ENCODE data around the gene CACNG3.
"Not testable (repeated sequence)": the region's sequence is repeated elsewhere in the genome, so short reads cannot be mapped to it uniquely, and the experiment has no call there.

The CACNG3 gene

DNA sequence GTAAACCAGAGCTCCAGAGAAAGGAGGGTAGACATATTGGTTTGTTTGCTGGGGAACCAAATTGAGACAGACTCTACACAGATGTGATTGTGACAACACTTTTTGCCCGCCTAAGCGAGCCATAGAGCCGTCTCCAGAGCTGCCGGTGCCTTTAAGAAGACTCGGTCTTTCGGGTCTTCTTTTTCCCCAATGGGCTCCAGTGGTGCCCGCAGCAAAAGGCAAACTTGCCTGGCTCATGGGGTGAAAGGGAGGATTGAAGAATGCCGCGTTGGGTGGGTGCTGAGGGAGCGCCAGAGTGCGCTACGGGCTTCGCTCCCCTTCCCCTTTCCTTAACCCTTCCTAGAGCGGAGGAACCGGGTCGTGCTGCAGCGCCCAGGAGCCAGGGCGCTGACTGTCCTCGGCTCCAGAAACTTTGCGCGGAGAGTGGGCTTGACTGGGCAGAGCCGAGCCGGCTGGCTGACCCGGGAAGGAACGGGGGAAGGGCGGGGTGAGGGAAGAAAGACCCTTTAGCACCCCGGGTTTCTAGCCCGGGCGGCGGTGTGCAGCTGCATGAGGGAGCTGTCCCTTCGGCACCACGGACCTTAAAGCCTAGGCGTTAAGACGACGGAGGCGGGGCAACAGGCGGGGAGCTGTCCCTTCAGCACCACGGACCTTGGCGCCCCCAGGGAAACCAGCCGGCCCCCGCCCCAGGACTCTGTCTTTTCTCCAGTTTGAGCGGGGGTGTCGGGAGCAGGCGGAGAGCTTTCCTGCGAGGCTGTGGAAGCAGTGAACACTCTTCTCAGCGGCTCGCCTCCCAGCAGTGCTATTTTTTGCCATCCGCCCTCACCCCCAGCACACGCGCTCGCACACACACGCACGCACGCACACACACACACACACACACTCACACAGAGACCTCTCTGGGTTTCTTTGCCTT is at the start of gene CACNG3:
Gene CACNG3 (plus strand): TSS at position 880 of the 916 bp plus-strand sequence. CDS start 420 bp downstream, outside the sequence.
- DNase-seq (ENCODE audit: low spot score) = peak; percentile 39

DNA sequence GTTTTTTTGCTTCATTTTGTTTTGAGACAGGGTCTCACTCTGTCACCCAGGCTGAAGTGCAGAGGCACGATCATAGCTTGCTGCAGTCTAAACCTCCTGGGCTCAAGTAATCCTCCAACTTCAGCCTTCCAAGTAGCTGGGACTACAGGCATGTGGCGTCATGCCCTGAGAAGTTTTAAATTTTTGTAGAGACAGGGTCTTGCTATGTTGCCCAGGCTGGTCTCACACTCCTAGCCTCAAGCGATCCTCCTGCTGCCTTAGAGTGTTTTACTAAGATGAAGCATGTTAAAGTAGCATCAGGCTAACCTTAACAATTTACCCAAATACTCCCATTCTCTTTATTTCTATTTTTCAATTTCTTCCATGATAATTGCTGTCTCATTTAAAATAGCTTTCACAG is 49.2 kb upstream of the CACNG3 start:
- DNase-seq (ENCODE audit: low spot score) = no peak

DNA sequence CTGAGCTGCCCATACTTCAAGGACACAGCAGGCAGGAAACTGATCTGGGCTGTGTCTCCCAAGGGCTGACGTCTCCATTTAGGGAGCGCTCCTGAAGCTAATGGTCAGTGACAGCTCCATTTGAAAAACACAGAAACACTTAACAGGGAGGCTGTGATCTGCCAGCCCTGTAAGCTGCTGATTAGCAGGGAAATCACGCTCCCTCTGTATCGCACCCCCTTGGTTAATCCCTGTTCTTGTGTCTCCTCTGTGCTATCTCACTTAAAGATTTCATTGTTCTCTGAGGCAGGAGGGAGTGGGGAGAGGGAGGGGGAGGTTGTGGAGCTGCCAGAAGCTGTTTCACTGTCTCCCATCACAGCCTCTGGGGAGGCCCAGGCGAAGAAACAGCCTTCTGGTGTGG is 47.4 kb upstream of the CACNG3 start:
- no peak for DNase-seq (ENCODE audit: low spot score)

DNA sequence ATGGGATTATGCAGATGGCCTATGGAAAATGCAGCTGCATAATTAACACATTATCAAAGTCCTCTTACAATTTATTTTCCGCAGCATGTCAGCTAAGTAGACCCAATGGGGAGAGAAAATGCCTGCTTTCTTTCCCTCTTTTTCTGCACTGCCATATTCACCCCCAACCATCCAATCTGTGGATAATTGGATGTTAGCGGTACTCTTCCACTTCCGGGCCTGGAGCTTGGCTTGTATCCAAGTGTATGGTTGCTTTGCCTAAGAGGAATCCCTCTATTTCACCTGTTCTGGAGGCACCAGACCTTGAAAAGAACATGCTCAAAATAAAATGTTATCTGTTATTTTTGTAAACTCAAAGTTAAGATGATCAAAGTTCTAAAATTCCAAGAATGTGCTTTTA is 41.1 kb upstream of the CACNG3 start:
- no peak for DNase-seq (ENCODE audit: low spot score)

DNA sequence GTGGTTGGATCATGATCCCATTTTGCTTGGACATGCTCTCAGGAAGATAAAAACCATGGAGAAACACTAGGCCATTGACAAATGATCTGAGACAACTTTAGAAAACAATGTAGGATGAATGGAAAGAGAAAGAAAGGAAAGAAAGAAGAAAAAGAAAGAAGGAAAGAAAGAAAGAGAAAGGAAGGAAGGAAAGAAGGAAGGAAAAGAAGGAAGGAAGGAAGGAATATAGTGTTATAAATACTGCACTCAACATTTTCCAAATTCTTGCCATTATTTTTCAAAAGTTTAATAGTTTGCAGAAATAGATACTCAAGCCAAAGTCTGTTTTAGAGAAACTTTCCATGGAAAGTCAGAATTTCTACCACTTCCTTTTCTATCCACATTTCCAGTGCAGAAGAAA is 39.2 kb upstream of the CACNG3 start:
- DNase-seq (ENCODE audit: low spot score) = no peak

DNA sequence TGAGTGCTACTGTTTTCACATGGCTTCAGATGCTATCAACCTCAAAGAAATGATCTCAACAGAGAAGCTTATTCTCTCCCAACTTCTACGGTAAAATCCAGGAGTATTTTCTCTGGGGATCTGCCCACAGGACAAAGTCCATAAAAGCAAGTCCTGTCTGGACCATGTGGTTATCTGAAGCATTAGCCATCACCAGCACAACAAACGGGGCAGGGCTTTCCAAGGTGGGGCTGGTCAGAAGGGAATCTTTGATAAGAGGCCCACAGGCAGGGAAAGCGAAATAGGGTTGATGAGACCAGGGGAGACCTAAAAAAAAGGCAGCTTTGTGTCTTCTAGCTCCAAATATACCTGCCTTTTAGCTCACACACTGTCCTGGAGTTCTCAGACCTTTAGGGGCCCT is 38.7 kb upstream of the CACNG3 start:
- DNase-seq (ENCODE audit: low spot score) = no peak

DNA sequence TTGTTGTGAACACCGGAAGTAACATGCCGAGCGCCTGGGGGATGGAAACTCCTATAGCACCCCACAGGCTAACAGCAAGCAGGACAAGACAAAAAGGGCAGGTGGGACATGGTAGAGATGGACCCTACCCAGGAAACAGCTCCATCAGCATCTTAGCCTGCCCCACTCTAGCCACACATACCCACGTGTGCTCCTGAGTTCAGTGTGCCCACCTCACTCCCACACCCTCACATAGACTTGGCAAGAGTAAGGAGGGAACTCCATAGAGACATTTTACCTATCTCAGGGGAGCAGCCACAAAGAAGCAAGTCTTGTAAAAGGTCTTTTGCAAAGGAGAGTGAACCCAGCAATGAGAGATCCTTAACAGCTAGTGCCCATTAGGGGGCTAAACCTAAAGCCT is 37.8 kb upstream of the CACNG3 start:
- DNase-seq (ENCODE audit: low spot score) = no peak

DNA sequence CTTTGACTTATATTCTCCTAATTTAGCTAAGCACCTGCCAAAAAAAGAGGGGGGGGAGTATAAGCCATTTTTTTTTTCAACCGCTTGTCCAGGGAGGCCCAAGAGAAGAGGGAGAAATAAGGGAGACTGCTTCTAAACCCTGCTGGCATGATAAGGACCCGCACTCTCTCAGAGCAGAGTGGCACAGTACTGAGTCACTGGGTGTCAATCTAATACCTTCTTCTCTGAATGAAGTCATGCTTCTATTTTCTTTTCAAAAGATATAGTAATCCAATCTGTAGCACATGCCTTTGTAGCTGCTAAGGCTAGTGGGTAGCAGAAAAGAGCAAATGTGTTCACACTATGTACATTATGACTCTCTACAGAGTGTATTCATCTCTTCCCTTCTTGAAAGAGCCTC is 34.9 kb upstream of the CACNG3 start:
- no peak for DNase-seq (ENCODE audit: low spot score)

DNA sequence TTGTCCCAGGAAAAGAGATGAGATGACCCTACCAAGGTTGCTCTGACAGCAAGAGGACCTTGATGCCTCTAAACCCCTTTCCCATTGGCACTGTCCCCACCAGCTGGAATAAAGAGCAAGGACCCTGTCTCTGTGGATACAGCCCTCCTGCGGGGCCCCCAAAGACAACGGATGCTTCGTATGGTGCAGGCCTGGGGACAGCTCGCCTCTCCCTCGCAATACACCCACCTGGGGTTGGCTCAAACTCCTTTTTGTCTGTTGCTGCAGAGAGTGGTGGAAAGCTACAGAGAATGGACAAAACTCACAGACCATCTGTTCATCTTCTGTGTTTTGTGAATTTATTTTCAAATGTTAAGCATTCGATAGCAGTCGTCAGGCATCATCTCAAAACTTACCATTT is 27.6 kb upstream of the CACNG3 start:
- no peak for DNase-seq (ENCODE audit: low spot score)

DNA sequence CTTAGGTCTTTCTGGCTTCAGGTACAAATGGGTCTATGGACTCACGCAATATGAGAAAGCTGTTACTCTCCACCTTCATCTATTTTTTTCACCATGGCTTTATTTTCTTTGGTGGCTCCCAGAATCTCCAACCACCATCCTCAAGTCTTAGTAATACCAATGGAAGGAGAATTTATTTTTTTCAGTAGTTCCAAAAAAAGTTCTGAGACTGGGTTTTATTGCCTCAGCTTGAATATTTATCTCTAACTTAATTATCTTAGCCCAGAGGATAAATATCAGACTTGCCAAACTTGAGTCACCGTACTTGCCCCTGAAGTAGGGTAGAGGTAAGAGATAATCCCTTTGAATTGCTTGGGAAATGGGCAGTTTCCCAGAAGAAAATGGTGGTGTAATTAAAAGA is 23.2 kb upstream of the CACNG3 start:
- no peak for DNase-seq (ENCODE audit: low spot score)

DNA sequence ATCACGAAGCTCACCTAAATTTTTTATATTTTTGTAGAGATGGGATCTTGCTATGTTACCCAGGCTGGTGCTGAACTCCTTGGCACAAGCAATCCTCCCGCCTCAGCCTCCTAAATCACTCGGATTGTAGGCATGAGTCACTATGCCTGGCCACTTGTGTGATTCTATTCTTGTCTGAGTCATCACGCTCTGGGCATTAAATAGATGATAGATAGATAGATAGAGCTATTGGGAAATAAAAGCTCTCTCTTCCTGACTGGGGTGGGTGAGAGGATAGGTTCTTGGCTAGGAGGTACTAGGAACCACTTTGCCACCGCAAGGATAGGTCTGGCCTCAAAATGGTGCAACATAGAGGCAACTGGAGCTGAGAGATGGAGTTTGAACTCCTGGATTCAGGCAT is 21.4 kb upstream of the CACNG3 start:
- DNase-seq (ENCODE audit: low spot score) = no peak

DNA sequence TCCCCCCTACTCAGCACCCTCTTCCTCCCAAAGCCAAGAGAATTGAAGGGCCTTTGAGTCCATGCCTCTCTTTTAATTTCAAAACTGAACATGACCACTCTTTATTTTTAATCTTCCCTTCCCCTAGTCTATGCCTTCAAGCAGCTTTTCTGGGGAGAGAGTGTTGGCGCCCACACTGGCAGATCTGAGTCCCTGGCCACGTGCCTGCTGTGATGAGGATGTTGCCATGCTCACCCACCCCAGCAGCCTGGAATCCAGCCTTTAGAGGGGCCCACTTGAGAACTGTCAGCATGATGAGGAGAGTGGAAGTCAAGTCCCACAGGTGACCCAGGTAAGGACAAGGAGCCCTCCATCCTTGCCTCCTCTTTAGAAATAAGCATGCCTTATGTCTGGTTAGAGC is 20.3 kb upstream of the CACNG3 start:
- no peak for DNase-seq (ENCODE audit: low spot score)

DNA sequence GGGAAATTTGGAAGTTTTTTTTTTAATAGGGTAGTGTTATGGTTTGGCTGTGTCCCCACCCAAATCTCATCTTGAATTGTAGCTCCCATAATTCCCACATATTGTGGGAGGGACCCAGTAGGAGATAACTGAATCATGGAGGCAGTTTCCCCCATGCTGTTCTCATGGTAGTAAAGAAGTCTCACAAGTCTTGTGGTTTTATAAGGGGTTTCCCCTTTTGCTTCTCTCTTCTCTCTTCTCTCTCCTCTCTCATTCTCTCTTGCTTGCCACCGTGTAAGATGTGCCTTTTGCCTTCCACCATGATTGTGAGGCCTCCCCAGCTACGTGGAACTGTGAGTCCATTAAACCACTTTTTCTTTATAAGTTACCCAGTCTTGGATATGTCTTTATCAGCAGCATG is 17.3 kb upstream of the CACNG3 start:
- DNase-seq (ENCODE audit: low spot score) = not testable (repeated sequence)

DNA sequence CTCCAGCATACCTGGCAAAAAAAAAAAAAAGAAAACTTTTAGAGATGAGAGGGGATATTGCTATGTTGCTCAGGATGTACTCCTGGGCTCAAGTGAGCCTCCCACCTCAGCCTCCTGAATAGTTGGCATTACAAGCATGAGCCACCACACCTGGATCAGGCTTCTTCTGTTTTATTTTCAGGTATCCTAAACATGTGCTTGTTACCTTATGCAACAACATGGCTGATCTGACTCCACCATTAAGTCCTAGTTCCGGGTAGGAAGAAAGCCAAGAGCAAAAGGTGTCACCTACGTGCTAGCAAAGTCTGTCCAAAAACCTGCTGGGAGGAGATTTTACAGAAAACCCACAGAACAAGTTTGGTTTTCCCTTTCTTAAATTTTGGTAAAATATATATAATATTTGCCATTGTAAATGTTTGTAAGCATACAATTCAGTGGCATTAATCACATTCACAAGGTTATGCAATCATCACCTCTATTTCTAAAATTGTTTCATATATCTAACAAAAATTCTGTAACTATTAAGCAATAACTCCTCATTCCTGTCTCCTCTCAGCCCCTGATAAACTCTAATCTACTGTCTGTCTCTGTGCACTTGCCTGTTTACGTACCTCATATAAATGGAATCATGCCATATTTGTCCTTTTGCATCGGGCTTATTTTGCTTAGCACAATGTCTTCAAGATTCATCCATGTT is 9.1 kb upstream of the CACNG3 start:
- DNase-seq (ENCODE audit: low spot score) = no peak

DNA sequence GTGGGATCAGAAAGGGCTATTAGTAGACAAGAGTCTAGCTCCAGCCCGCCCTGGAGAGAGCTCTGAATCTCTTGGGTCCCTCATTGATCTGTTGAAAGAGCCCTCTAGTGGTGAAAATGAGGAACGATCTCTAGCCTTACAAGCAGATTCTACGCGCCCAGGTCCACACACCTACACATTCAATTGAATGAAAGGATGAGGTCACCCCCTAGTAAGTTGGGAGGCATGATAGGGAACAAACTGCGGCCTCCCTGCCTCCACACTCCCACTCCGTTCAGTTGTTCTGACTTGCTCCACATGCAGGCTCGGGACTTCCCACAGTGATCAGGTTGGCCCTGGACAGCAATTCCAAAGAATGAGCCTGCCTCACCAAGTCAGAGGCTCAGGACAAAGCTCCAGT is 2.9 kb upstream of the CACNG3 start:
- DNase-seq (ENCODE audit: low spot score) = peak; percentile 39

DNA sequence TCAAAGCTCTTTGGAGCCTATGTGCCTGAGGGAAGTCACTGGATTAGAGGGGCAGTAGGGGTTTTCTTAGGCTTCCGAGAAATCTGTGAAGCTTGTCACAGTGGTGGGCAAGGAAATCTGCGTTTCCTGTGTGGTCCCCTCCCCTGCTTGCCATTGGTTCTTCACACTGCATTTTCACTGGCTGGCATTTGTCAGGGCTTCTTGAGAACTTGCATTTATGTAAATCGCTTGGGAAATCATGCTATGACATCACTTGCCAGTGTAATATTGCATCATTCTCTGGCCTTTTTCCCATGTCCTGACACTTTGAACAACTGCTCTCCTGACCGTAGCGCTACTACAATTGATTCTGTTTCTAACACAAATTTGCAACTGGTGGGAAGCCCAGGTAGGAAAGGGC is 1.8 kb downstream of the CACNG3 start:
- DNase-seq (ENCODE audit: low spot score) = no peak

DNA sequence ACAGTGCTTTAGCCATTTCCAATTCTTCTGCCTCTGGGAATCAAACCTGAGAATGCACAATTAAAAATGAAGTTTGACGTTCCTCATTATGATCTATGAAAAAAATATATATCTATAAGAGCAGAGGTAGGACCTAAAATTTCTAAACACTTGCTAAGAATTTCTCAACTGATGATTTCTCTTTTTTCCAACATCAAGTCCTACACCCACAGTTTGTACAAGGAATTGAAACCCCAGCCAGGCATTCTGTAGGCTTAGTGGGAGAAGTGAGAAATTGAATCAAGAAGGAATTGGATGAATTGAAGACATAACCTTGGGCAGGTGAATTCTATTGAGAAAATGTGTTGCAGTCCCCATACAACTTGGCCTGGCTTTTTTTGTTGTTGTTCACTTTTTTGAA is 2.7 kb downstream of the CACNG3 start:
- no peak for DNase-seq (ENCODE audit: low spot score)

DNA sequence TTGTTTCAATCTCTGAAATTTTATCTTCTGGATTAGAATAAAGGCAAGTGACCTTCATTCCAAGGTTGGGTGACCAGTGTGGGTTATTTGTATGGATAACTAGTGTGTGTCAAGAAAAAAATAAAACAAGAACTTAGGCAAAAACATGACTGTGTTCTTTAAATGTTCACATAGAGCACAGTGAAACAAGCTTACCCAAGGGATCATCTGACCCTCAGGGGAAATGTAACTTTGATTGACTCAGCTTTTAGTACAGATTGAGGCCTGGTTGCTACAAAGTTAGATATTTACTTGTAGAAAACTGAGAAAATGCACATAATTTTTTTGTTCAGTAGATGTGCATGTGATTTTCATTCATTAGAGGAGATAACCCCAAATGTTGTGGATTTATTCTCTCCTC is 6.7 kb downstream of the CACNG3 start:
- no peak for DNase-seq (ENCODE audit: low spot score)

DNA sequence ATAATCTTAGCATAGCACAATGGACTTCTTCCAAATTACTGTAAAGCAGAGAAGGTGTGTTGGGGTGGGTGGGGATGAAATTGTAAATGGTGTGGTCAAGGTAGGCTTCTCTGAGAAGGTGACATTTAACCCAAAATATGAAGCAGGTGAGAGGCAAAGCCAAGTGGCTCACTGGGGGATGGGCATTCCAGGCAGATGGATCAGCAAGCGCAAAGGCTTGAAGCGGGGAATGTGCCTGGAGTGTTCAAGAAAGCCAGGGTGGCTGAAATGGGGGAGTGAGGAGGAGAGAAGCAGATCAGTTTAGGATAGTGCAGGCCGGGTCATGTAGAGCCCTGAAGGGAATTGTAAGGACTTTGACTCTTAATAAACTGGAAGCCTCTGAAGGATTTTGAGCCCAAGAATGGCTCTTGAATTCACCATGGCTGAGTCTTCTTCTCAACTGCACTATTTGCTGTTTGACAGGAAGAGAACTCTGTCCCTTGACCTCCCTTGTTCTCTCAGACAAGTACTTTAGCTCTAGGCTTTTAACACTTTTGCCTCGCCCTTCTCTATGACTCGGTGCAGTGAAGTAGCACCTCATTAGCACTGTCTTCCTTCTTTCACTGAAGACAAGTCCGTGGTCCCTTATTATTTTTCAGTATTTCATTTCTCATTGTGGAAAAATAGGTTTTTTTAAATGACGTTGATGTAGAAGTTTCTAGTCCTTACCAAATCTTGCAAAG is 14.7 kb downstream of the CACNG3 start:
- no peak for DNase-seq (ENCODE audit: low spot score)

DNA sequence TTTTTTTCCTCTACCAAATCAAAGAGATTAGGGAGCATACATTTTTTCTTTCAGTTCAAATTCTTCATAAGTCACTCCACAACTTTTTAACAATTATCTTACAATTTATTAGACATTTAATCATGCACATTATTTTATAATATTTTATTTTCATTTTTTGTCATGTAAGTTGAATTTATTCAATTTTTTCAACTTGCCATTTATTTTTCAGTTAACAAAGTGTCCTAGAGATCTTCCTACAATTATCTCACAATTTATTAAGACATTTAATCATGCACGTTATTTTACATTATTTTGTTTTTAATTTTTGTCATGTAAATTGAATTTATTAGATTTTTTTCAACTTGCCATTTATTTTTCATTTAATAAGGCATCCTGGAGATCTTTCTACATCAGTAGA is 16.2 kb downstream of the CACNG3 start:
- no peak for DNase-seq (ENCODE audit: low spot score)

DNA sequence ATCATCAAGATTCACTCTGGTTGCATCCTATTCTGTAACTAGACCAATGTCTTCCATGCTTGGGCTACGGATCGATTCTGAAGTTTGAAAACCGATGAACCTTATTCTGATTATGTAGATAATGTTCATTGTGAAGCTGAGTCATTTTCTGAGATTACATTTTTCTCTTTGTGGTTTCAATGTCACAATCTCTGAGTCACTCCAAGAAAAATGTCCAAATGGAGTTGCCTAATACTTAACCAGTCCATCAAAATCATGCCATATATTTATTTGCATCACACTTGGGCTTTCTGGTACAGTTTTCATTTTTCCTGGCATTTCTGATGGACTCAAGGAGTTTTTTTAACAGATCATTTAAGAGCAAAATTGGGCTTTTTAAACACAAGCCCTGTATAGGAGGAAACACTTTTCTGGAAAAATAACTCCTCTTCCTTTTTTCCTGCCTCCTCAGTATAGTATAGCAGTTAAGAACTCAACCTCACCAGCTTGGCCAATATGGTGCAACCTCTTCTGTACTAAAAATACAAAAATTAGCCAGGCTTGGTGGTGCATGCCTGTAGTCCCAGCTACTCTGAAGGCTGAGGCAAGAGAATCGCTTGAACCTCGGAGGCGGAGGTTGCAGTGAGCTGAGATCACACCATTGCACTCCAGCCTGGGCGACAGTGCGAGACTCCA is 17.5 kb downstream of the CACNG3 start:
- no peak for DNase-seq (ENCODE audit: low spot score)

DNA sequence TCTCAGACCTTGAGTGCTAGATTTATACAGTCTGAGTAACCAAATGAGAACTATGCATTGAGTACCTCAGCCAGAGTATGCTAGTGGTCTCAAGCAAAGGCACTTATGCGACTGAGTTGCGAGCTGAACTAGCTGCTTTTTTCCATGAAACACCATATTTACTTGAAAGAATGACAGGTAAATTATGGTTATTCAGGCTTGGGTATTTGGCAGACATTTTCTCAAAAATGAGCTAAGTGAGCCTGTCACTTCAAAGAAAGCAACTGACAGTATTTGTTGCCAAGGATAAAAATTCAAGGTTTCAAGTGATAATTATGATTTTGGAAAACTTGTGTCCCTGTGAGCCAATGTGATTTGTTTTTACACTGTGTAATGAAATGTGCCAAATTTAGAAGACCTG is 19.3 kb downstream of the CACNG3 start:
- DNase-seq (ENCODE audit: low spot score) = no peak

Measured in AG20443 (cell line).